CD14-positive monocyte (primary cell): Measurements from ENCODE around the gene KRTAP12-2. TPM values are rescaled to one million over a fixed set of nuclear protein-coding genes. Genes with fewer than 3 reads are reported as not detected.
"Not testable (repeated sequence)": the region's sequence is repeated elsewhere in the genome, so short reads cannot be mapped to it uniquely, and the experiment has no call there.

Source experiments
- DNase-seq, 3 donors: peaks; one replicate each; pipeline ENCODE4 v3.0.0-alpha.2; 2011 to 2022
- H2AFZ ChIP-seq: 2 replicates; pipeline ENCODE4 v1.6.0; 2012; ENCODE audit warnings: mild to moderate bottlenecking, low read depth, low read length, inconsistent platforms; ENCODE audit not compliant: insufficient read depth, poor library complexity, severe bottlenecking
- H3K27ac ChIP-seq, 2 donors: 1 replicate in 1 of 2; 2 replicates in 1 of 2; pipeline ENCODE4 v1.5.1; 2012 to 2013; ENCODE audit warnings: low read length in 2 of 2, control low read depth in 1 of 2, inconsistent platforms in 1 of 2, low read depth in 1 of 2, mild to moderate bottlenecking in 1 of 2
- H3K27me3 ChIP-seq, 2 donors: one replicate each; pipeline versions ENCODE4 v1.6.0 to v1.6.1; 2011 to 2013; ENCODE audit warnings: low read length in 2 of 2; ENCODE audit not compliant: control insufficient read depth in 2 of 2, insufficient read depth in 2 of 2
- H3K36me3 ChIP-seq, 2 donors: replicated peaks in 1 of 2; 1 replicate in 1 of 2; 2 replicates in 1 of 2; pipeline versions ENCODE4 v1.5.1 to v1.6.1; 2012 to 2013; ENCODE audit warnings: low read length in 2 of 2, control low read depth in 1 of 2, inconsistent platforms in 1 of 2, mild to moderate bottlenecking in 1 of 2; ENCODE audit not compliant: insufficient read depth in 2 of 2, control insufficient read depth in 1 of 2
- H3K4me1 ChIP-seq, 2 donors: 1 replicate in 1 of 2; 2 replicates in 1 of 2; pipeline versions ENCODE4 v1.5.1 to v1.6.1; 2012 to 2013; ENCODE audit warnings: low read length in 2 of 2, control low read depth in 1 of 2, inconsistent platforms in 1 of 2, mild to moderate bottlenecking in 1 of 2, moderate library complexity in 1 of 2; ENCODE audit not compliant: insufficient read depth in 2 of 2, control insufficient read depth in 1 of 2
- H3K4me2 ChIP-seq: replicated peaks from 2 replicates; pipeline ENCODE3; 2012; ENCODE audit warnings: low read length, moderate library complexity, mild to moderate bottlenecking; ENCODE audit not compliant: poor library complexity, severe bottlenecking; ENCODE audit errors: extremely low read depth
- H3K4me3 ChIP-seq, 3 experiments: fragments of 200-600 bp in 1 of 3; sonication (generic) in 1 of 3; replicated peaks in 1 of 3; 1 replicate in 2 of 3; 2 replicates in 1 of 3; pipeline ENCODE4 v1.5.1; 2011 to 2013; ENCODE audit warnings: low read length in 3 of 3, mild to moderate bottlenecking in 3 of 3, control low read depth in 2 of 3, low read depth in 2 of 3, inconsistent platforms in 1 of 3, moderate library complexity in 1 of 3
- H3K79me2 ChIP-seq: 2 replicates; pipeline ENCODE4 v1.6.0; 2012; ENCODE audit warnings: mild to moderate bottlenecking, control low read depth, inconsistent platforms, low read length, moderate library complexity; ENCODE audit not compliant: insufficient read depth
- H3K9ac ChIP-seq: 2 replicates; pipeline ENCODE4 v1.6.0; 2017; ENCODE audit warnings: low read length, mild to moderate bottlenecking; ENCODE audit not compliant: insufficient read depth, poor library complexity, severe bottlenecking
- H3K9me3 ChIP-seq, 2 donors: replicated peaks in 1 of 2; 1 replicate in 1 of 2; 2 replicates in 1 of 2; pipeline versions ENCODE4 v1.5.1 to v1.6.1; 2012 to 2013; ENCODE audit warnings: low read length in 2 of 2, control low read depth in 1 of 2; ENCODE audit not compliant: control insufficient read depth in 1 of 2, insufficient read depth in 1 of 2
- H4K20me1 ChIP-seq: 2 replicates; pipeline ENCODE4 v1.6.0; 2012; ENCODE audit warnings: mild to moderate bottlenecking, low read length, control low read depth, moderate library complexity; ENCODE audit not compliant: insufficient read depth
- H3K27ac Mint-ChIP-seq, 7 donors: one replicate each; pipeline ENCODE4 v1.8.0; 2020; ENCODE audit warnings: mild to moderate bottlenecking in 7 of 7, mixed read lengths in 7 of 7, moderate library complexity in 6 of 7, inconsistent platforms in 2 of 7
- H3K27me3 Mint-ChIP-seq, 3 donors: one replicate each; pipeline ENCODE4 v1.8.0; 2021 to 2022; ENCODE audit warnings: low read depth in 3 of 3, mild to moderate bottlenecking in 3 of 3, mixed read lengths in 3 of 3, moderate library complexity in 3 of 3, inconsistent platforms in 1 of 3
- H3K36me3 Mint-ChIP-seq, 2 donors: one replicate each; pipeline ENCODE4 v1.8.0; 2020; ENCODE audit warnings: mixed read lengths in 2 of 2, inconsistent platforms in 1 of 2, mild to moderate bottlenecking in 1 of 2
- H3K4me1 Mint-ChIP-seq: one replicate; pipeline ENCODE4 v1.8.0; 2020; ENCODE audit warnings: mild to moderate bottlenecking, mixed read lengths
- H3K4me3 Mint-ChIP-seq, 2 donors: one replicate each; pipeline ENCODE4 v1.8.0; 2020; ENCODE audit warnings: mild to moderate bottlenecking in 2 of 2, mixed read lengths in 2 of 2, moderate library complexity in 1 of 2
- H3K9me3 Mint-ChIP-seq, 7 donors: one replicate each; pipeline ENCODE4 v1.8.0; 2020 to 2022; ENCODE audit warnings: mixed read lengths in 7 of 7, mild to moderate bottlenecking in 6 of 7, moderate library complexity in 6 of 7, inconsistent platforms in 2 of 7
- CTCF ChIP-seq: fragments of 200-600 bp; IDR thresholded peaks from one replicate; pipeline ENCODE4 v1.8.0; 2022; ENCODE audit warnings: antibody characterized with exemption, mild to moderate bottlenecking
- WGBS: methylation state at CpG from one replicate; pipeline ENCODE4 v1.1.5; 2013; ENCODE audit warnings: missing lambda C conversion rate; ENCODE audit not compliant: insufficient coverage; 5-methylcytosine and 5-hydroxymethylcytosine counted together
- intact Hi-C, 2 donors: fragments of 100-400 bp; cut with micrococcal nuclease; formaldehyde crosslinking; loops; one replicate each; pipeline versions ENCODE4 v1.15.0 to v1.15.1; 2023
- polyA plus RNA-seq, 3 donors: library from polyadenylated mRNA; depleted of rRNA in 1 of 3; unstranded in 2 of 3; stranded (reverse) in 1 of 3; fragments of 300-500 nt in 2 of 3; fragments of >200 nt in 1 of 3; fragmentation: Illumina TruSeq in 2 of 3; gene quantifications; 1 replicate in 2 of 3; 2 replicates in 1 of 3; pipeline ENCODE4 v1.2.3, GENCODE V29; 2012 to 2021

KRTAP12-2 gene
- polyA plus RNA-seq, 3 donors: not detected

- Mint-ChIP-seq H3K27me3 (peaks cover 12 to 24% (median 17%) of the 10 kb centered on the region in 3 donors), H3K4me1 (no peaks in the 10 kb centered on the region), H3K27ac (no peak overlapping the region), H3K36me3 (no peaks in the 10 kb centered on the region), H3K9me3 (peaks cover 0 to 2% (median 0%) of the 10 kb centered on the region in 7 donors), H3K4me3 (no peak overlapping the region)
- no peak overlapping the region for H3K4me3 ChIP-seq
- H4K20me1 ChIP-seq: no peaks in the 10 kb centered on the region
- no peak overlapping the region for H3K4me2 ChIP-seq
- H3K79me2 ChIP-seq: no peaks in the 10 kb centered on the region
- H3K9ac ChIP-seq: no peak overlapping the region
- H2AFZ ChIP-seq: no peak overlapping the region
- no peak for DNase-seq
- no peaks in the 10 kb centered on the region for H3K9me3 ChIP-seq
- H3K27ac ChIP-seq: no peak overlapping the region
- intact Hi-C loops: no loop called here
- H3K4me1 ChIP-seq: no peaks in the 10 kb centered on the region
- no peaks in the 10 kb centered on the region for H3K27me3 ChIP-seq
- WGBS: 36% methylated on average over 7 of the region's 14 CpGs
- TF ChIP-seq CTCF: no peak
- H3K36me3 ChIP-seq: no peaks in the 10 kb centered on the region
These were observed 19.5 kb upstream of the KRTAP12-2 start for GRCh38 chr21:44686000-44686781.

GRCh38 chr21:44685050-44685449 is 18.3 kb upstream of the KRTAP12-2 start:
- H3K27me3 ChIP-seq, H3K9me3 ChIP-seq, intact Hi-C loops, H3K27ac Mint-ChIP-seq, H3K27ac ChIP-seq, H3K4me1 Mint-ChIP-seq, H3K36me3 Mint-ChIP-seq, DNase-seq, H3K4me2 ChIP-seq, H4K20me1 ChIP-seq, H3K9ac ChIP-seq, H3K79me2 ChIP-seq, H3K4me1 ChIP-seq, H3K4me3 Mint-ChIP-seq, H3K9me3 Mint-ChIP-seq, H3K4me3 ChIP-seq, H3K36me3 ChIP-seq, H2AFZ ChIP-seq: not testable (repeated sequence)
- WGBS: no CpG with 5 or more reads among the region's 6 CpGs
- H3K27me3 Mint-ChIP-seq: peaks cover 10 to 22% (median 11%) of the 10 kb centered on the region in 3 donors
